ENCODE results near the gene MANBA.

DNA sequence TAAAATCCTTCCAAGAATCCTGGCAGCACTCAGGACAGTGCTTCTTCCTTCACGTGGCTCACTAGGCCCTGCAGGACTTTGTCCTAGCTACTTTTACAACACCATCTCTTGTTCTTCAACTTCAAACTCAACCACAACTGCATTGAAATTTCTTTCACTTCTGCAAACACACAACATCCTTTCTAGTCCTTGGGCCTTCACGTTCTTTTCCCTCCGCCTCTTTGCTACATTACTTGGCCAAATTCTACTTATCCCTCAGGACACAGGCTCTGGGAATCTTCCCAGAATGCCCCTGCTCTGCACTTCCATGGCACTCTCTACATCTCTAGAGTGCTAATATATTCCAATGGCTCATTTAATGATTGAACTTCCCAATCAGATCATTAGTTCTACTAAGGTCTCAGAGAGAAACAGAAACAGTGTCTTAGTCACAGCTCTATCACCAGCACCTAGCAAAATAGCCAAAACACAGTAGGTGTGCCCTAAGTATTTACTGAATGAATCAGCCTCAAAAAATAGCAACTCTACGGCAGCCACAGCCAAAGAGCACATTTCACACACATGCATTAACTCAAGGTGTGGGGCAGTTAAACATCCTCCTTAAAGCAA, 73.3 kb downstream of the MANBA start:
- TF ChIP-seq CTCF (conservative IDR thresholded peaks at IDR 0.05; ENCODE audit: low read depth, low read length) (no peak), EZH2 (IDR thresholded peaks at IDR 0.05; ENCODE audit: borderline replicate concordance, low read depth, low read length, poor library complexity, severe bottlenecking) (no peak)
